Caki2 (cell line): ENCODE measurements around the gene FARS2. TPM values are rescaled to one million over a fixed set of nuclear protein-coding genes. Genes with fewer than 3 reads are reported as not detected.
"Not testable (repeated sequence)": the region's sequence is repeated elsewhere in the genome, so short reads cannot be mapped to it uniquely, and the experiment has no call there.

Source experiments
- DNase-seq: peaks from one replicate; pipeline ENCODE4 v3.0.0-alpha.2; 2015; ENCODE audit warnings: low read depth
- in situ Hi-C: cut with HindIII; loops from 2 replicates; pipeline ENCODE4 v1.10.0; 2016; ENCODE audit warnings: low sequenced_read_pairs, low pct_unique_long_range_greater_than_20kb, mixed read lengths
- total RNA-seq: library from RNA; depleted of rRNA; stranded (reverse); fragments of >200 nt; shearing (Covaris generic); gene quantifications from 2 replicates; pipeline ENCODE4 v1.2.3, GENCODE V29; 2014; ENCODE audit warnings: low replicate concordance

The FARS2 gene
- total RNA-seq, 1 experiment from 2014 or later, result 21.0 TPM

GRCh38 chr6:5772408-5773120 is 511.3 kb downstream of the FARS2 start:
- DNase-seq, result no peak
- in situ Hi-C loops, result no loop called here

- in situ Hi-C loops, result no loop called here
- DNase-seq, result no peak
Observed at GRCh38 chr6:5776104-5776503, 514.8 kb downstream of the FARS2 start.

- in situ Hi-C loops, result no loop called here
- no peak for DNase-seq
Observed at GRCh38 chr6:5776706-5777390, 515.5 kb downstream of the FARS2 start.

DNA sequence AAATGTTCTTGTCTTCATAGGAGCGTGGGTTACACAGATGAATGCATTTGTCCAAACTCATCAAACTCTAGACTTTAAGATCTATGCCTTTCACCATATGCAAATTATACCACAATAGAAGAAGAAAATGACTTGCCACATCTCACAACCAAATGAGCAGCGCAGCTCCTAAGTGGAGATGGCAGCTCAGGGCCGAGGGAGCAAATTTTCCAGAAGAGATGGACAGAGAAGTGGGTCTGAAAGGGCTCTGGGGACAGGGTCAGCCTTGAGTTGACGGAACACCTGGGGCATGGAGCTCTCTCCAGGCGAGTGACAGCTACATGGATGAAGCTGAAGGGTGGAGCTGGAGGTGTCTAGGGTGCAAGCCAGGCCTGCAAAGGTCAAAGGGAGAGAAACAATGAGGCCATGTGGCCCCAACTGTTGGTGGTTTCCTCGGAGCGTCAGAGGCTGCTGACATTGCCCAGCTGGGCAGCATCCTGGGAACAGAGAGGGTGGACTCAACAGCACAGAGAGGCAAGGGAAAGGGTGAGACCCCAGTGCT is 517.1 kb downstream of the FARS2 start:
- in situ Hi-C loops, result no loop called here
- DNase-seq, result no peak

GRCh38 chr6:5778906-5779305 is 517.6 kb downstream of the FARS2 start:
- in situ Hi-C loops, result no loop called here
- DNase-seq, result no peak

GRCh38 chr6:5781019-5781418 is 519.7 kb downstream of the FARS2 start:
- in situ Hi-C loops, result no loop called here

GRCh38 chr6:5781966-5782556 is 520.7 kb downstream of the FARS2 start:
- no peak for DNase-seq
- in situ Hi-C loops, result no loop called here

More at GRCh38 chr6:5781019-5781418, 519.7 kb downstream of the FARS2 start:
- no peak for DNase-seq

DNA sequence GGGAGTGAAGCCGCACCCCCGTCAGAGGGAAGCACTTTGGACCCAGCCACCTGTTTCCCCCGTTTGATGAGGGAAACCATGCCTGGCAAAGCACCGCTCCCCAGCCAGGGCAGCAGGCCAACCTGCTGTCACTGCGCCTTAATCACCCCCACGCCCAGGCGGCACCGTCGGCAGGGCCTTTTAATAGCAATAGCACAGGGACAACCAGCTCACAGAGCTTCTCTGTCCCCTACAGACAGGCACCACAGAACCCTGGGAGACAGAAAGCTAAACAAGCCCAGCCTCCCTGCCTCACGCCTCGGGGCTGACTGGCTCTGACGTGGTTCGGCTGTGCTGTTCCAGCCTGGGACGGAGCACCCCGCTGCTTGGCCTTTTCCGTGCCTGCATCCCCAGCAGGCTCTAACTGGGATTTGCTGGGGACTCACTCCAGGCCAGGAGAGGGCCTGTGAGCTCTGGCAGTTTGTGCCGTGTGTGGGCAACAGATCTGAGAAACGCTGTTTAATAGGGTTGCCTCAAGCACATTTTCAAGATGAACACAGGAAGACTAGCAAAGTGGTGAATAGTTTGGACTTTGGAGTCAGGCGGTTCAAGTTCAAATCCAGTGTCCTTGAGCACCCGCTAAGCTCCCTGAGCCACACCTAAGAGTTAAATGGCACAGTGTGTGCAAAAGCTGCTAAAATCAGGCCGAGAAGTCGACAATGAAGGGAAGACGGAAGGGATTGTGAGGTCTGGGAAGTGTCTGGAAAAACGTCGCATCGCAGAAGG is 521.7 kb downstream of the FARS2 start:
- in situ Hi-C loops, result no loop called here
- DNase-seq, result no peak

DNA sequence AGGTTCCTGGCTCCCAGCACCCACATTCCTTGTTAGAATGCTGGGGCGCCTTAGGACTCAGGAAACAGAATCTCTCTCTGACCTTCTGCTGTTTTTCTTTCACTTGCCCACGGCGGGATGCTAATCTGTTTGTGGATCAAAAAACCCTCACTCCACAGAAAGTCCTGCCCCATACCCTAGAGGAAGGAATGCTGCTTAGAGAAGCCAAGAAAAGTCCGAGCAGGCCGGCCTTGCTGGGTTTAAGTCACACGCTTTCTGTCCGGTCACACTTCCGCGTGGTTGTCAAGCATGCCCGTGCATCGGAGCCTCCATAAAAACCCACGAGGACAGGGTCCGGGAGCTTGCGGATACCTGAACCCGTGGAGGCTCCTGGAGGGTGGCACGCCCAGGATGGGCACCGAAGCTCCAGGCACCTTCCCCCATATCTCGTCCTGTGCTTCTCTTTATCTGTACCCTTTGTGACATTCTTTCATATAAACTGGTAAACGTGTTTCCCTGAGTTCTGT is 522.3 kb downstream of the FARS2 start:
- in situ Hi-C loops, result no loop called here

GRCh38 chr6:5785249-5785648 is 523.9 kb downstream of the FARS2 start:
- in situ Hi-C loops, result no loop called here
- no peak for DNase-seq

More for the DNA sequence above, 522.3 kb downstream of the FARS2 start:
- no peak for DNase-seq

DNA sequence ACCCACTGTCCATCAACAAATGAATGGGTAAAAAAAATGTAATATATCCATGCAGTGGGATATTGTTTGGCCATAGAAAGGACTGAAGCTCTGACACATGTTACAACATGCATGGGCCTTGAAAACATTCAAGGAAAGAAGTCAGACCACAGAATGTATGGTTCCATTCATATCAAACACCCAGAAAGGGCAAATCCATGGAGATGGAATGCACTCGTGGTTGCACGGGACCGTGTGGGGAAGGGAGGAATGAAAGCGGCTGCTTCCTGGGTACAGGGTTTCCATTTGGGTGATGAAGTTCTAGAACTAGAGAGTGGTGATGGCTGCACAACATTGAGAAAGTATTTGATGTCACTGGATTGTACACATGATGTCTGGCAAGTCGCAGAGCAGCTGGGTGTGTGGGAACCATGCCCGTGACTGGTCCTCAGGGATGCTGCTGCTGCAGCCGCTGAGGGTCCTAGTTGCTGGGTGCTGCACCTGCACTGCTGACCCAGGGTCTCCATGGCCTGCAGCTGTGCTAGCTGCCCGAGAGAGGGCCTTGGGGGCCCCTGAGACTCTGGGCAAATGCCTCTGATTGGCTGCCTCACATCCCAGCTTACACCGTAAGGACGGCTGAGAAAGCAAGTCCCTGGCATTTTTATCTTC is 525.1 kb downstream of the FARS2 start:
- no peak for DNase-seq

GRCh38 chr6:5786969-5787720 is 525.8 kb downstream of the FARS2 start:
- in situ Hi-C loops, result no loop called here
- no peak for DNase-seq

More for the DNA sequence above, 525.1 kb downstream of the FARS2 start:
- in situ Hi-C loops, result no loop called here

- in situ Hi-C loops, DNase-seq: not testable (repeated sequence)
Observed at GRCh38 chr6:5789426-5789825, 528.1 kb downstream of the FARS2 start.

GRCh38 chr6:5796555-5796954 is 535.2 kb downstream of the FARS2 start:
- DNase-seq, in situ Hi-C loops: not testable (repeated sequence)

DNA sequence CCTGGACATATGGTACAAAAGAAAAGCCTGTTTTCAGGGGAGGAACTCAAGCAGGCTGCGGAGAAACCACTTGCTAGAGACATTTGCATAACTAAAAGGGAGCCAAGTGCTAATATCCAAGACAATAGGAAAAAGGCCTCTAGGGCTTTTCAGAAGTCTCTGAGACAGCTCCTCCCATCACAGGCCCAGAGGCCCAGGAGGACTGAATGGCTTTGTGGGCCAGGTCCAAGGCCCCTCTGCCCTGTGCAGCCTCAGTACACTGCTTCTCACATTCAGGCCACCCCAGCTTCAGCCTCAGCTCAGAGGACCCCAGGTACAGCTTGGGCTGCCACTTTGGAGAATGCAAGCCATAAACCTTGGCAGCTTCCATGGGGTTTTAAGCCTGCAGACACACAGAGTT is 545.1 kb downstream of the FARS2 start:
- in situ Hi-C loops, DNase-seq: not testable (repeated sequence)

- in situ Hi-C loops, result no loop called here
- DNase-seq, result no peak
Observed at GRCh38 chr6:5809450-5809849, 548.1 kb downstream of the FARS2 start.

GRCh38 chr6:5811997-5812396 is 550.7 kb downstream of the FARS2 start:
- no peak for DNase-seq
- in situ Hi-C loops, result no loop called here
